ENCODE measurements around the gene CDH3.

DNA sequence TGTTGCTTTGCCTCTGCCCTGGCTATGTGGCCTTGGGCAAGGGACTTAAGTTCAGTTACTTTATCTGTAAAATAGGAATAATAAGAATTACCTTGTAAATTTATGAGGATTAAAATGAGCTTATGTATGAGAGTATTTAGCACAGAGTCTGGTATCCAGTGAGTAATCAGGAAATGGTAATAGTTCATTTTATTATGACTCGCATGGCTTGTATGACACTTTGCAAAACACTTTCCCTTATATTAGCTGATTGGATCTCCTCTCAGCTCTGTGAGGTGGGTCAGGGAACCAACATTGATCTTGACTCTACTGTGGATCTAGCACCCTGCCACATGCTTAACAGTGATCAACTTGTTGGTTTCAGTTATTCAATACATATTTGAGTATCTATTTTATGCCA, 8.3 kb upstream of the CDH3 start:
- TF ChIP-seq, protein P1, sequence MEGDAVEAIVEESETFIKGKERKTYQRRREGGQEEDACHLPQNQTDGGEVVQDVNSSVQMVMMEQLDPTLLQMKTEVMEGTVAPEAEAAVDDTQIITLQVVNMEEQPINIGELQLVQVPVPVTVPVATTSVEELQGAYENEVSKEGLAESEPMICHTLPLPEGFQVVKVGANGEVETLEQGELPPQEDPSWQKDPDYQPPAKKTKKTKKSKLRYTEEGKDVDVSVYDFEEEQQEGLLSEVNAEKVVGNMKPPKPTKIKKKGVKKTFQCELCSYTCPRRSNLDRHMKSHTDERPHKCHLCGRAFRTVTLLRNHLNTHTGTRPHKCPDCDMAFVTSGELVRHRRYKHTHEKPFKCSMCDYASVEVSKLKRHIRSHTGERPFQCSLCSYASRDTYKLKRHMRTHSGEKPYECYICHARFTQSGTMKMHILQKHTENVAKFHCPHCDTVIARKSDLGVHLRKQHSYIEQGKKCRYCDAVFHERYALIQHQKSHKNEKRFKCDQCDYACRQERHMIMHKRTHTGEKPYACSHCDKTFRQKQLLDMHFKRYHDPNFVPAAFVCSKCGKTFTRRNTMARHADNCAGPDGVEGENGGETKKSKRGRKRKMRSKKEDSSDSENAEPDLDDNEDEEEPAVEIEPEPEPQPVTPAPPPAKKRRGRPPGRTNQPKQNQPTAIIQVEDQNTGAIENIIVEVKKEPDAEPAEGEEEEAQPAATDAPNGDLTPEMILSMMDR (IDR thresholded peaks at IDR 0.05; ENCODE audit: insufficient read depth, low read depth, low read length), result no peak
- no peak for TF ChIP-seq EZH2 (IDR thresholded peaks at IDR 0.05; ENCODE audit: insufficient read depth, low read length)
